ENCODE results near the gene KRTAP10-7.

GRCh38 chr21:44572959-44573583 is 27.3 kb upstream of the KRTAP10-7 start:
- no peak for TF ChIP-seq TAF1 (IDR thresholded peaks at IDR 0.05; ENCODE audit: borderline replicate concordance, insufficient read depth, low read length)
- no peak for TF ChIP-seq SIN3A (IDR thresholded peaks at IDR 0.05; ENCODE audit: borderline replicate concordance, insufficient read depth, low read length)
- TF ChIP-seq, protein P1, sequence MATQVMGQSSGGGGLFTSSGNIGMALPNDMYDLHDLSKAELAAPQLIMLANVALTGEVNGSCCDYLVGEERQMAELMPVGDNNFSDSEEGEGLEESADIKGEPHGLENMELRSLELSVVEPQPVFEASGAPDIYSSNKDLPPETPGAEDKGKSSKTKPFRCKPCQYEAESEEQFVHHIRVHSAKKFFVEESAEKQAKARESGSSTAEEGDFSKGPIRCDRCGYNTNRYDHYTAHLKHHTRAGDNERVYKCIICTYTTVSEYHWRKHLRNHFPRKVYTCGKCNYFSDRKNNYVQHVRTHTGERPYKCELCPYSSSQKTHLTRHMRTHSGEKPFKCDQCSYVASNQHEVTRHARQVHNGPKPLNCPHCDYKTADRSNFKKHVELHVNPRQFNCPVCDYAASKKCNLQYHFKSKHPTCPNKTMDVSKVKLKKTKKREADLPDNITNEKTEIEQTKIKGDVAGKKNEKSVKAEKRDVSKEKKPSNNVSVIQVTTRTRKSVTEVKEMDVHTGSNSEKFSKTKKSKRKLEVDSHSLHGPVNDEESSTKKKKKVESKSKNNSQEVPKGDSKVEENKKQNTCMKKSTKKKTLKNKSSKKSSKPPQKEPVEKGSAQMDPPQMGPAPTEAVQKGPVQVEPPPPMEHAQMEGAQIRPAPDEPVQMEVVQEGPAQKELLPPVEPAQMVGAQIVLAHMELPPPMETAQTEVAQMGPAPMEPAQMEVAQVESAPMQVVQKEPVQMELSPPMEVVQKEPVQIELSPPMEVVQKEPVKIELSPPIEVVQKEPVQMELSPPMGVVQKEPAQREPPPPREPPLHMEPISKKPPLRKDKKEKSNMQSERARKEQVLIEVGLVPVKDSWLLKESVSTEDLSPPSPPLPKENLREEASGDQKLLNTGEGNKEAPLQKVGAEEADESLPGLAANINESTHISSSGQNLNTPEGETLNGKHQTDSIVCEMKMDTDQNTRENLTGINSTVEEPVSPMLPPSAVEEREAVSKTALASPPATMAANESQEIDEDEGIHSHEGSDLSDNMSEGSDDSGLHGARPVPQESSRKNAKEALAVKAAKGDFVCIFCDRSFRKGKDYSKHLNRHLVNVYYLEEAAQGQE (IDR thresholded peaks at IDR 0.05; ENCODE audit: insufficient read depth in 1 of 2, low read depth in 2 of 2, low read length in 2 of 2), result no peak

Measured in PFSK-1 (cell line).